Choroid plexus epithelial cell (primary cell): ENCODE data around the gene HYKK.
"Not testable (repeated sequence)": the region's sequence is repeated elsewhere in the genome, so short reads cannot be mapped to it uniquely, and the experiment has no call there.

Experiments used
- DNase-seq: peaks from one replicate; pipeline ENCODE4 v3.0.0-alpha.2; 2010; ENCODE audit warnings: low read depth
- H3K4me3 ChIP-seq: 2 replicates; pipeline ENCODE4 v1.5.1; 2011; ENCODE audit warnings: low read depth, mild to moderate bottlenecking, control low read depth, low read length, moderate library complexity
- TF ChIP-seq, protein P1 (sequence below): conservative IDR thresholded peaks from 2 replicates; pipeline ENCODE4 v1.5.1; 2011; ENCODE audit warnings: low read depth, mild to moderate bottlenecking, control low read depth, inconsistent platforms, low read length, moderate library complexity

The HYKK gene

DNA sequence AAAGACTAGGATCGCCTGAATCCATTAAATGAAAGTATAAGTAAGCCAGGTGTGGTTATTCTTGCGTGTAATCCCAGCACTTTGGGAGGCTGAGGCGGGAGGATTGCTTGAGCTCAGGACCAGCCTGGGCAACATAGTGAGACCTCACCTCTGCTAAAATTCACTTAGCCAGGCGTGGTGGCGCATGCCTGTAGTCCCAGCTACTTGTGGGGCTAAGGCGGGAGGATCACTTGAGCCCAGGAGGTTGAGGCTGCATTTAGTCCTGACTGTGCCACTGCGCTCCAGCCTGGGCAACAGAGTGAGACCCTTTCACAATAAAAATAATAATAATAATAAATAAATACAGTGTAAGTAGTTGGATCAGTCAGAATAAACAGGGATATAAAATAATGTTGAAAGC, 25.5 kb upstream of the HYKK start:
- TF ChIP-seq, protein P1, sequence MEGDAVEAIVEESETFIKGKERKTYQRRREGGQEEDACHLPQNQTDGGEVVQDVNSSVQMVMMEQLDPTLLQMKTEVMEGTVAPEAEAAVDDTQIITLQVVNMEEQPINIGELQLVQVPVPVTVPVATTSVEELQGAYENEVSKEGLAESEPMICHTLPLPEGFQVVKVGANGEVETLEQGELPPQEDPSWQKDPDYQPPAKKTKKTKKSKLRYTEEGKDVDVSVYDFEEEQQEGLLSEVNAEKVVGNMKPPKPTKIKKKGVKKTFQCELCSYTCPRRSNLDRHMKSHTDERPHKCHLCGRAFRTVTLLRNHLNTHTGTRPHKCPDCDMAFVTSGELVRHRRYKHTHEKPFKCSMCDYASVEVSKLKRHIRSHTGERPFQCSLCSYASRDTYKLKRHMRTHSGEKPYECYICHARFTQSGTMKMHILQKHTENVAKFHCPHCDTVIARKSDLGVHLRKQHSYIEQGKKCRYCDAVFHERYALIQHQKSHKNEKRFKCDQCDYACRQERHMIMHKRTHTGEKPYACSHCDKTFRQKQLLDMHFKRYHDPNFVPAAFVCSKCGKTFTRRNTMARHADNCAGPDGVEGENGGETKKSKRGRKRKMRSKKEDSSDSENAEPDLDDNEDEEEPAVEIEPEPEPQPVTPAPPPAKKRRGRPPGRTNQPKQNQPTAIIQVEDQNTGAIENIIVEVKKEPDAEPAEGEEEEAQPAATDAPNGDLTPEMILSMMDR: no peak
- H3K4me3 ChIP-seq: no peak overlapping the region
- DNase-seq: no peak

DNA sequence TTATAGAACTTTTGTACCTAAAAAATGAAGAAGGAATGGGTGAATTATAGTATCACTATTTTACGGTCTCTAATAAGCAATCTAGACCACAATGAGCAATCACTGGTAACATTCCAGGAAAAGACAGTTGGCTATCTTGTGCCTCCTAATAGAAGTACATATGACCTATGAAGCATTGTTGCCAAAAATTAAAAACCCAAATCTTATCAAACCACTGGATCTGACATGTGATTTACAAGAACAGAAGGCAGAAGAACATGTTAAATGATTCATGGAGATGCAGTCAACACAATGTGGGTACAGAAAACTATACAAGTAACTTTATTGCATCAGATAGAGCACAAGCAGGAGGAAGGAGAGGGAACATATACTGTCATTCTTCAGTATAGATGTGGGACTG, 14.5 kb upstream of the HYKK start:
- TF ChIP-seq, protein P1: no peak
- peak; percentile 50 for DNase-seq
- no peak overlapping the region for H3K4me3 ChIP-seq

DNA sequence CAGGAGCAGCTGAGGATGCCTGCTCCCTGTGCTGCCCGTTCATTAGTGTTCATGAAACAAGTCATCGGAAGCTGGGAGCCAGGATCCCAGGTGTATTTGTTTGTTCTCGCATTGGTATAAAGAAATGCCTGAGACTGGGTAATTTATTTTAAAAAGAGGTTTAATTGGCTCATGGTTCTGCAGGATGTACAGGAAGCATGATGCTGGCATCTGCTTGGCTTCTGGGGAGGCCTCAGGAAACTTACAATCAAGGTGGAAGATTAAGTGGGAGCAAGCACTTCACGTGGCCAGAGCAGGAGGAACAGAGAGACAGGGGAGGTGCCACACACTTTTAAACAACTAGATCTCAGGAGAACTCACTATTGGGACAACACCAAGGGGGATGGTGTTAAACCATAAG, 5.5 kb upstream of the HYKK start:
- TF ChIP-seq, protein P1: no peak
- DNase-seq: no peak
- H3K4me3 ChIP-seq: no peak overlapping the region

DNA sequence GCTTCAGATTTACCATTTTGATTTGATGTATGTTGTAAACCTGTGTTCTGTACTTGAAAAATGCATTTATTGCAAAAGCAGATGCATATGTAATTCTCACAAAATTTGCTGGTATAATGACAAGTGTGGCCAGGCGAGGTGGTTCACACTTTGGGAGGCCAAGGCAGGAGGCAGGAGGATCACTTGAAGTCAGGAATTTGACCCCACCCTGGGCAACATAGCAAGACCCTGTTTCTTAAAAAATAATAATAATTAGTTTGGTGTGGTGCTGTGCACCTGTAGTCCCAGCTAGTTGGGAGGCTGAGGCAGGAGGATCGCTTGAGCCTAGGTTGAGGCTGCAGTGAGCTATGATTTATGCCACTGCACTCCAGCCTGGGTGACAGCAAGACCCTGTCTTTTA, 4.7 kb upstream of the HYKK start:
- no peak overlapping the region for H3K4me3 ChIP-seq
- TF ChIP-seq, protein P1: no peak
- DNase-seq: no peak

DNA sequence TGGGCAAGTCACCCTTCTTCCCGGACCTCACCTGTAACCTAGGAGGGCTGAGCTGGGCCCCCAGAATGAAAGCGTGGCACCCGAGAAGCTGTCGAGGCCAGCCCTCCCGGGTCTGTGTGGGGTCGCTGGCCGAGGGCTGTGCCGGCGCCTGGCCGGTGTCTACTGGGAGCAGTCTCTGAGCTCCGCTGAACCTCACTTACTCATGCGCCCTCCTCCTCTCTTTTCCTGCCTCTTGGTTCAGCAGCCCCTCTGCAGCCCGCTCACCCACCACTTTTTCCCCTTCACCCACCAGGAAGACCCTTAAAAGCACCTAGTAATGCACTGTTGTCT, 419 bp downstream of the HYKK start:
- peak overlapping the region; percentile 94 for H3K4me3 ChIP-seq
- TF ChIP-seq, protein P1: no peak
- DNase-seq: no peak

DNA sequence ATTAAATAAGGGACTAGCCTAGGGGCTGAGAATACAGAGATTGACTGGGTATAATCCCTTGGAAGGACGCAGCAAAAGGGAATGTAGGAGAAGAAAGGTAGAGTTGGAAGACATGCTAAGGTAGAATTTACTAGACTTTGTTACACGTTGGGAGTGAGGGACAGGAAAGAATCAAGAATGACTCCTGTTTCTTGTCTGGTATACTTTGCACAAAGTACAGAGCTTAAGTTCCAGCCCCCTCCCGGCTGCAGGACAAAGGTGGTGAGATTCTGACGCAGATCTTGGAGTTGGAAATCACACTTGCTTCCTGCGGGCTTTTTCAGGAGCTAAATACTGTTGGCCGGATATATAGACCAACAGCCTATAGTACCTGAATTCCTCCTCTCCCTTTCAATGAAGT, 895 bp downstream of the HYKK start:
- TF ChIP-seq, protein P1: no peak
- peak overlapping the region; percentile 94 for H3K4me3 ChIP-seq

DNA sequence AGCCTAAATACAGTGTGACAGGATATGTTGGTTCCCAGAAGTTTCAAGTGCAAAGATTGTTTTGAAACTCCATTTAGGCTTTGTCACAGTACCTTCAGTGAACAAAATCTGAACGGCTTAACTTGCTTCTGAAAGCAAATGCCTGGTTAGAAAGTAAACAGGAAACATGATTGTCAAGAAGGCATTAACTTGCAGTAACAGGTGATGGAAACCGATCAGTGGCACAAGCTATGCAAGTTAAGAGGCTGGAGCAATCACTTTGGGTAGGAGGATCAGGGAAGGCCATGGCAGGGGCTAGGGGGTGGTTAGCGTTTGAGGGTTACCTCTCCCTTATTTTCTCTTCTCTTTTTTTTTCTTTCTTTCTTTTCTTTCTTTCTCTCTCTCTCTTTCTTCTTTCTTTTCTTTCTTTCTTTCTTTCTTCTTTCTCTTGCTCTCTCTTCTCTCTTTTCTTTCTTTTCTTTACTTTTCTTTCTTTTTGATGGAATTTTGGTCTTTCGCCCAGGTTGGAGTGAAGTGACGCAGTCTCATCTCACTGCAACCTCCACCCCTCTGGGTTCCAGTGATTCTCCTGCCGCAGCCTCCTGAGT, 2.4 kb downstream of the HYKK start:
- no peak for DNase-seq
- H3K4me3 ChIP-seq: no peak overlapping the region
- TF ChIP-seq, protein P1: no peak

More for the DNA sequence above, 895 bp downstream of the HYKK start:
- DNase-seq: no peak

DNA sequence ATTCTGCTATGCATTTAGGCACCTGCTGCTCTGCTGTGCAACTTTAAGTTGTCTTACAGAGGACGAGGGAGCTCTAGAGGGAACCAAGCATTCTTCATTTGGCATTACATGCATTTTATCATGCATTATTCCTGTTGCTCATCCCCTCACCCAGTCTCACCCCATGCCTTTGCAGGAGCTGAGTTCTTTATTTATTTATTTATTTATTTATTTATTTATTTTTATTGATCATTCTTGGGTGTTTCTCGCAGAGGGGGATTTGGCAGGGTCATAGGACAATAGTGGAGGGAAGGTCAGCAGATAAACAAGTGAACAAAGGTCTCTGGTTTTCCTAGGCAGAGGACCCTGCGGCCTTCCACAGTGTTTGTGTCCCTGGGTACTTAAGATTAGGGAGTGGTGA, 12.7 kb downstream of the HYKK start:
- not testable (repeated sequence) for H3K4me3 ChIP-seq, DNase-seq
